ENCODE data around the gene CIART.
"Not testable (repeated sequence)": the region's sequence is repeated elsewhere in the genome, so short reads cannot be mapped to it uniquely, and the experiment has no call there.

The CIART gene

DNA sequence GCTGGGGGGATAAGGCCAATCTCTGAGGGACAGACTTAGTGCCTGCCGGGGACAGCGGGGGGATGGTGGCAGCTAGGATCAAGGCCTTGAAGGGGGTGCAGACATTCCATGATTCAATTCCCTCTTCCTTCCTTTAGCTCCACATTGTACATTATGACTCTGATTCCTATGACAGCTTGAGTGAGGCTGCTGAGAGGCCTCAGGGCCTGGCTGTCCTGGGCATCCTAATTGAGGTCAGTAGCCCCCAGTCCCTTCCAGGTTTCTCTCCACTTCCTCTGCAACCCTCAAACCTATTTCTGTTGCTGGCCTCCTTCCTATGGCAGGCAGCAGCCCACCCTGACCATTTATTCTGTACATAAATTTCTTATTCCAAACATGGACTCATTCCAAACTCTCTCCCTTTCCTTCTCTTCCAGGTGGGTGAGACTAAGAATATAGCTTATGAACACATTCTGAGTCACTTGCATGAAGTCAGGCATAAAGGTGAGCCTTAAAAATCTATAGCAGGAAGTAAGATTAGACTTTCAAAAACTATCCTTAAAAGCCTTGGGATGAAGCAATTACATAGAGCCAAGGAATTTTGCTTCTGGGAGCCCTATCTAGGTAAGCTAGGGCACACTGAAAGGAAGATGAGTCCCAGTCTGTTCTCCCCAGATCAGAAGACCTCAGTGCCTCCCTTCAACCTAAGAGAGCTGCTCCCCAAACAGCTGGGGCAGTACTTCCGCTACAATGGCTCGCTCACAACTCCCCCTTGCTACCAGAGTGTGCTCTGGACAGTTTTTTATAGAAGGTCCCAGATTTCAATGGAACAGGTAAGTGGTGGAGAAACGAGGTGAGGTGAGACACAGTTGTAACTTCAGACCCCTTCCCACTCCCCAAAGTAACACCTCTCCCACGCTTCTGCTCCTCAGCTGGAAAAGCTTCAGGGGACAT is 19.7 kb upstream of the CIART start:
- DNase-seq: no peak

DNA sequence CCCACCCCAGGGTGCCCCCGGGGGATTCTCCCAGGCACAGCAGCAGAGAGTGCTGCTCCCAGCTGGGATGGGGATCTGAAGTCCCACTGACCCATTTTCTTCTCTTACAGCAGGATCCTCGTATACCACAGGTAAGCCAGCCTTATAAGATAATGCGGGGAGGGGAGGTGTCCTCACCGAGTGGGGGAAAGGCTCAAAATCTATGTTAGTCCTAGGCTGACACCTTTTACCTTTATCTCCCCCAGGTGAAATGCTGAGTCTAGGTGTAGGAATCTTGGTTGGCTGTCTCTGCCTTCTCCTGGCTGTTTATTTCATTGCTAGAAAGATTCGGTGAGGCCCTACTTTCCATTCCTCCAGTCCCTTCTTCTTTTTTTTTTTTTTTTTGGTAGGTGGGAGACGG is 18.8 kb upstream of the CIART start:
- DNase-seq: no peak

- DNase-seq: no peak
Measured at GRCh38 chr1:150267896-150268295, 14.5 kb upstream of the CIART start.

- no peak for DNase-seq
Measured at GRCh38 chr1:150268340-150268704, 14.0 kb upstream of the CIART start.

GRCh38 chr1:150268705-150269403 is 13.5 kb upstream of the CIART start, which contains the start of gene APH1A:
TSS of gene APH1A (minus strand) at chr1:150269016. CDS start at chr1:150268810, 206 bp downstream.
- peak; percentile 93 for DNase-seq

DNA sequence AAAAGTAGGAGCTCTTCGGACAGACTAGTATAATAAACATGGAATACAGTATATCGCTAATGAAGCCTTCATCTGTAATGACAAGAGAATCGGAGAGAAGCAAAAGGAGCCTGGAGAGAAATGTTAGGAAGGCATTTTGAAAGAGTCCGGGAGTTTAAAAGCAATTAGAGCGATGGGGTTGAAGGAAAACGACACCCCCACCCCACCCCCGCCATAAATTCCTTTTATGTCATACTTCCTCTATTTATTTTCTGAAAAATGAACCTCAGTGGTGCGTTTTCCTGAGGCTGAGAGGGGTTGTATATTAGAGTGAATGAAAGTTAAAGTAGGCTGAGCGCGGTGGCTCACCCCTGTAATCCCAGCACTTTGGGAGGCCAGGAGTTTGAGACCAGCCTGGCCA is 12.9 kb upstream of the CIART start:
- DNase-seq: no peak

DNA sequence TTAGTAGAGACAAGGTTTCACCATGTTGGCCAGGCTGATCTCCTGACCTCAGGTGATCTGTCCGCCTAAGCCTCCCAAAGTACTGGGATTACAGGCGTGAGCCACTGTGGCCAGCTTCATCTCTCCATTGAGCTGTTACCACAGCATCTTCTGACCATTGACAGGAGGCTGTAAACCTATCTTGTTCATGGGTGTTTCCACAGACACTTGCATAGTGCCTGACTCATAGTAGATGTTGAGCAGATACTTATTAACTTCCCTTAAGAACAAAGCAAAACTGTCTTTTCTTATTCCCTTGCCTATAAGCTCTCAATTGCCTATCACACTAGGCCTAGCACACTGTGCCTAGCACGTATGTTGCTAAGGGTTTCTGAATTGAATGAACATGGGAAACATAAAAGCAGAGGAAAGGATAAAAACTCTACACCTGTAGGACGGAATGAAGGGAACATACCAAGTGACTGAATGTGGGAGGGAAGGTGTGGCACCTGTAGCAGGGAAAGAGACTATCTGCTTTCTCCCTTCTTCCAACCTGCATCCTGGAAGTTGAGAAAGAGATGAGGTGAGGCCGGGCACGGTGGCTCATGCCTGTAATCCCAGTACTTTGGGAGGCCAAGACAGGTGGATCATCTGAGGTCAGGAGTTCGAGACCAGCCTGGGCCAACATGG is 10.9 kb upstream of the CIART start:
- no peak for DNase-seq

DNA sequence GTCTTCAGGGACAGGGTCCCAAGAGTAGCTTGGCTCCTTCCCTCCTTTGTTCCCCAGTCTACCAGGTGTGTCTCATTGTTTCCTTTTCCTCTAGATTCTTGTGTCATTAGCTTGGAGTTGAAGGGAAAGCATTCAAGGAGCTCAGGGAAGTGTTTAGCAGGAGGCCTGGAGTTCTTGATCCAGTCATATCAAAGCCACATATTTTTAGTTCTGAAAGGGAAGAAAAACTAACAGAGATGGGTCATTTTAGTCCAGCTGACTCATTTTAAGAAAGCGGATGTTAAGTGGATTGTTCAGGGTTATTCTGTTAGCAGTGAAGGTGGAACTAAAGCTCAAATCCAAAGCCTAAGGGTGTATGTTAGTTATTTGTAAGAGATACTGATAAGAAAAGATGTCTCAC is 9.0 kb upstream of the CIART start:
- no peak for DNase-seq

GRCh38 chr1:150280138-150280707 is 2.1 kb upstream of the CIART start:
- no peak for DNase-seq

DNA sequence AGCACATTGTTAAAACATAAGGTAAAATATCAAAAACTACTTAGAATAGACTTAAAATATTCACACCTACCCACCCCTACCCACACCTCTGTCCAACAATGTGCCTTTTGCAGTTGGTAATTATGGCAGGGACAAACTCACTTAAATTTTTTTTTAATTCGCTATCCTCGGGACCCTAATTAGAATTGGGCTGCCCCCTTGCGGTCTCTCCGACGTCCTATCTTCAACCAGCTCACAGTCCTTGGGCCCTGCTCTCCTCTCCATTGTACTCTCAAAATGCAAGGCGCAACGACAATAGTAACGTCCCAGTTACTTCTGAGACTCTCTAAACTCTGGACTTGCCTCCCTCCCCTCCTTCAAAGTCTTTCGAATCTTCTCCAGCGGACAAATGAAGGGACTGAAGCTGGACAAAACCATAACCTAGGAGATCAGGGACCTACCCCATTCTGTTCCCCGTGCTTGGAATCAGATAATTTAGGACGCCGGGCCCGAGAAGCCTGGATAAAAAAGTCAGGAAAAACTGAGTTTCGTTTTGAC is 1.1 kb upstream of the CIART start:
- DNase-seq: peak; percentile 43

DNA sequence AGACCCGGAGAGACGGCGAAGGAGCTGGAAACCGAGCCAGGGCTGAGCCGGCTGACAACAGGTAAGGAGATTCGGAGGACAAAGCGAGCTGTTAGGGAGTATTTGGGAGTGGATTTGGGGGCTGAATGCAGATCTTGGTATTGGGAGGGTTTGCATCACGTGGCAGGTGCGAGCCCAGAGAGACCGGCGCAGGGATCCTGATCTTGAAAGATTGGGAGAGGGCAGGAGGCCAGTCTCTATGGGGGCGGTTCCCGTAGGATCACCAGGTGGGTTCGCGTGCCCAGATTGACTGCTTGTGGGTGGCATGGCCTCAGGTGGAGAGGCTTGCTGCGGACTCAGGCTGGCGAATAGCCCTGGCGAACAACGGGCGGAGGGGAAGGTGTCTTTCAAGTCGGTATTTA is 204 bp downstream of the CIART start:
- no peak for DNase-seq

- no peak for DNase-seq
Measured at GRCh38 chr1:150283260-150283659, 906 bp downstream of the CIART start.

DNA sequence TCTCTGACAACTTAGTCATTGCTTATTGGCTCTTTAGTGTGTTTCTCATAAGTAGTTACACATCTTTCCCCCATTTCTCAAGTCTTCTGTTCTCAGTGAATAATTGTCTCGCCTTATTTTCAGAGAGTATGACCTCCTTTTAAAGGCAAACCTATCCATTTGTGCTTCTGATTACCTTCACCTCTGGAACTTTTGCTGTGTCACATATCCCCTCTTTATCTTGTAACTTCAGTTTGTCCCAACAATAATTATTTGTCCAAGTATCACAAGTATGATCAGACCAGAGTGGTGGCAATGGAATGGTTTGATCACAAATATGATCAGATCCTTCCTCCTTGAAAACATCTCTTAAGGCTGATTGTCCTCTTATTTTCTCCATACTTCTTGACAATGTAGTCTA is 6.0 kb downstream of the CIART start:
- no peak for DNase-seq

- no peak for DNase-seq
Measured at GRCh38 chr1:150288822-150289221, 6.5 kb downstream of the CIART start.

GRCh38 chr1:150293433-150294253 is 11.3 kb downstream of the CIART start, which contains the start of gene MRPS21:
TSS of gene MRPS21 (plus strand) at chr1:150293861. CDS start at chr1:150294367, 506 bp downstream.
- DNase-seq: peak; percentile 80

- no peak for DNase-seq
Measured at GRCh38 chr1:150295476-150295875, 13.1 kb downstream of the CIART start.

DNA sequence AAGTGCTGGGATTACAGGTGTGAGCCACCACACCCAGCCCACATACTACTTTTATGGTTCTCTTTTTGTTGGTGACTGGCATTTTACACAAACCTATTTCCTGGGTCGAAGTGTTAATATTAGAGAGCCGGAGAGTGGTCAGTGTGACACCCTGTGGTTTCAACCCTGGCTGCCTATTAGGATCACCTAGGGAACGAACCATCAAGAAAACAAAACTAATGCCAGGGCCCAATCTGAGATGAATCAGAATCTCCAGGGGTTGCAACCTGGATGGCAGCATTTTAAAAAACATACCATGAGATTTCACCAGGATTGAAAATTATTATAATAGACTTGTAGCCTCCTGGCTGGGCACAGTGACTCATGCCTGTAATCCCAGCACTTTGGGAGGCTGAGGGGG is 17.4 kb downstream of the CIART start:
- no peak for DNase-seq

DNA sequence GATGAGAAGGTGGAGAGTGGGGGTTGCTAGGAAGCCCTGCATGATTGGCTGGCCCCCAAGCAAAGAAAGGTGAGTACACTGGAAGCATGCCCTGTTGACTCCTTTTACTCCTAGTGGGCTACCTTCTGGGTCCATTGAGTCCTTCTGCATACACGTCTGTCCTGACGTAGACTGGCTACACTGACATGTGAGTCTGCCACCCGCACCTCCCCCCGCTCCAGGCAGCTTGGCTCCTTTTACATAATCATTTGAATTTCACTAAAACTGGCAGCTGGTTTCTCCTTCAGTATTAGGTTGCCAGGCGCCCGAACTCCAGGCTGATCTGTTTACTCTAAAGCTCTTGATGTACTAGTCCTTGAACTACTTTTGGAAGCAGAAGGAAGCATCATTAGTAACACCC is 20.0 kb downstream of the CIART start:
- no peak for DNase-seq

DNA sequence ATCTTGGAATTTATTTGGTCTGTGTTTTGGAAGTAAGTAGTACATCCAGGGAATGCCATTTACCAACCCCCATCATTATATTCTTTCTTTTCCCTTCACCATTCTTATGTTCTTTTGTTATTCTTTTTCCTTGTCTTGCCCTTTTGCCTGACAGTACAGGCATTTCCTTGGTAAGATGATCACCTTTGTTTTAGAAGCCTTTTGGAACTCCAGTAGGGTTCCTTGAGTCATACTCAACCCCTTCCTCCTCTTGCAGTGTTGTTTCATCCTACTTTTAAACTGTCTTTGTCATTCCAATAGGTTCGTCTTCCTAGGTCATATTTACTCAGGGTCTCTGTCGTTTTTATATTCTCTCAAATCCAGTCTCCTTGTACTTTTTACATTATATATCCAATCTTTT is 20.5 kb downstream of the CIART start:
- no peak for DNase-seq

DNA sequence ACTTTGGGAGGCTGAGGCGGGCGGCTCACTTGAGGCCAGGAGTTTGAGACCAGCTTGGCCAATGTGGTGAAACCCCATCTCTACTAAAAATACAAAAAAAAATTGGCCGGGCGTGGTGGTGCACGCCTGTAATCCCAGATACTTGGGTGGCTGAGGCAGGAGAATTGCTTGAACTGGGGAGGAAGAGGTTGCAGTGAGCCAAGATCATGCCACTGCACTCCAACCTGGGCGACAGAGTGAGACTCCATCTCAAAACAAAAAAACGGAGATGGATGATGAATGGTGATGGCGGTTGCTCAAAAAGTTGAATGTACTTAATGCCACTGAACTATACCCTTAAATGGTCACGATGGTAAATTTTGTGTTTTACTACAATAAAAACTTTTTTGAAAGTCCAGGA is 26.2 kb downstream of the CIART start:
- DNase-seq: not testable (repeated sequence)

GRCh38 chr1:150309758-150310508 is 27.6 kb downstream of the CIART start:
- DNase-seq: no peak

All from T1000 (cell line).